Activated CD8-positive, alpha-beta T cell treated with anti-CD3 and anti-CD28 coated beads, Interleukin-2, amount 10 ng/mL, durations not matched to agents 7 days and 5 days (primary cell): ENCODE measurements around the gene GRID1. TPM values are rescaled to one million over a fixed set of nuclear protein-coding genes. Genes with fewer than 3 reads are reported as not detected.

ENCODE experiments used
- ATAC-seq: fragments of 150-1000 bp; cut with Tn5 transposase; one replicate; pipeline ENCODE4 v1.10.0; 2021; ENCODE audit warnings: moderate library complexity
- CTCF ChIA-PET: fragments of 350-600 bp; sonication (Branson Sonifier 250); formaldehyde crosslinking; loops from one replicate; lab custom pipeline; 2021; ENCODE audit warnings: antibody characterized with exemption; lab: Charles Lee
- POLR2A ChIA-PET: fragments of 350-600 bp; sonication (Branson Sonifier 250); formaldehyde crosslinking; loops from one replicate; lab custom pipeline; 2021; ENCODE audit warnings: antibody characterized with exemption; lab: Charles Lee
- DNase-seq: peaks from one replicate; pipeline ENCODE4 v3.0.0-alpha.2; 2020
- H3K27ac Mint-ChIP-seq: one replicate; pipeline ENCODE4 v1.8.0; 2021; ENCODE audit warnings: mild to moderate bottlenecking, mixed read lengths
- H3K27me3 Mint-ChIP-seq: one replicate; pipeline ENCODE4 v1.8.0; 2021; ENCODE audit warnings: low read depth, mixed read lengths
- H3K36me3 Mint-ChIP-seq: one replicate; pipeline ENCODE4 v1.8.0; 2021; ENCODE audit warnings: low read depth, mixed read lengths
- H3K4me1 Mint-ChIP-seq: one replicate; pipeline ENCODE4 v1.8.0; 2021; ENCODE audit warnings: low read depth, mixed read lengths
- H3K4me3 Mint-ChIP-seq: one replicate; pipeline ENCODE4 v1.8.0; 2021; ENCODE audit warnings: mild to moderate bottlenecking, mixed read lengths
- H3K9me3 Mint-ChIP-seq: one replicate; pipeline ENCODE4 v1.8.0; 2022; ENCODE audit warnings: mixed read lengths; ENCODE audit not compliant: insufficient read depth
- total RNA-seq, 2 experiments: library from RNA; stranded (reverse); gene quantifications; one replicate each; pipeline ENCODE4 v1.2.3, GENCODE V29; 2021

Gene GRID1
- total RNA-seq, 2 experiments from 2014 or later = not detected

- Mint-ChIP-seq H3K4me3 (no peak overlapping the region), H3K27me3 (no peaks in the 10 kb centered on the region), H3K4me1 (no peaks in the 10 kb centered on the region), H3K36me3 (no peaks in the 10 kb centered on the region), H3K27ac (no peak overlapping the region), H3K9me3 (no peaks in the 10 kb centered on the region)
- DNase-seq (no peak), ATAC-seq (no peak)
- POLR2A ChIA-PET = no interaction called here
- CTCF ChIA-PET = no interaction called here
Measured at GRCh38 chr10:86283466-86284287, 82.9 kb downstream of the GRID1 start.

- POLR2A ChIA-PET = no interaction called here
- CTCF ChIA-PET = no interaction called here
- no peak overlapping the region for H3K27ac Mint-ChIP-seq
Measured at GRCh38 chr10:86282664-86283465, 83.7 kb downstream of the GRID1 start.

GRCh38 chr10:86281396-86281795 is 85.2 kb downstream of the GRID1 start:
- Mint-ChIP-seq H3K36me3 (no peaks in the 10 kb centered on the region), H3K4me3 (no peak overlapping the region), H3K9me3 (no peaks in the 10 kb centered on the region), H3K4me1 (no peaks in the 10 kb centered on the region), H3K27me3 (no peaks in the 10 kb centered on the region), H3K27ac (no peak overlapping the region)
- ChIA-PET POLR2A (no interaction called here), CTCF (no interaction called here)
- DNase-seq (peak; percentile 5), ATAC-seq (no peak)

More at GRCh38 chr10:86282664-86283465, 83.7 kb downstream of the GRID1 start:
- Mint-ChIP-seq H3K4me3 (no peak overlapping the region), H3K9me3 (no peaks in the 10 kb centered on the region), H3K36me3 (no peaks in the 10 kb centered on the region), H3K4me1 (no peaks in the 10 kb centered on the region), H3K27me3 (no peaks in the 10 kb centered on the region)
- DNase-seq (no peak), ATAC-seq (no peak)

- Mint-ChIP-seq H3K27me3 (peaks cover 4% of the 10 kb centered on the region), H3K4me1 (no peaks in the 10 kb centered on the region)
- ATAC-seq = no peak
Measured at GRCh38 chr10:86269332-86269731, 97.3 kb downstream of the GRID1 start.

GRCh38 chr10:86267286-86268195 is 99.1 kb downstream of the GRID1 start:
- Mint-ChIP-seq H3K4me3 (no peak overlapping the region), H3K36me3 (no peaks in the 10 kb centered on the region), H3K4me1 (no peaks in the 10 kb centered on the region), H3K27me3 (peaks cover 14% of the 10 kb centered on the region), H3K27ac (peak overlapping the region; percentile 5), H3K9me3 (peaks cover 8% of the 10 kb centered on the region)
- ATAC-seq = no peak
- DNase-seq = peak; percentile 11
- ChIA-PET POLR2A (no interaction called here), CTCF (no interaction called here)

More at GRCh38 chr10:86269332-86269731, 97.3 kb downstream of the GRID1 start:
- no peak overlapping the region for H3K27ac Mint-ChIP-seq
- no peaks in the 10 kb centered on the region for H3K36me3 Mint-ChIP-seq
- CTCF ChIA-PET = no interaction called here
- peaks cover 8% of the 10 kb centered on the region for H3K9me3 Mint-ChIP-seq
- peak; percentile 8 for DNase-seq
- POLR2A ChIA-PET = no interaction called here
- no peak overlapping the region for H3K4me3 Mint-ChIP-seq

GRCh38 chr10:86266446-86267242 is 100.0 kb downstream of the GRID1 start:
- no peak for ATAC-seq
- Mint-ChIP-seq H3K27me3 (peaks cover 16% of the 10 kb centered on the region), H3K9me3 (peaks cover 5% of the 10 kb centered on the region), H3K4me3 (no peak overlapping the region), H3K36me3 (no peaks in the 10 kb centered on the region), H3K4me1 (no peaks in the 10 kb centered on the region), H3K27ac (no peak overlapping the region)
- peak; percentile 7 for DNase-seq
- POLR2A ChIA-PET = no interaction called here
- CTCF ChIA-PET = no interaction called here

GRCh38 chr10:86265895-86266259 is 100.7 kb downstream of the GRID1 start:
- Mint-ChIP-seq H3K4me3 (no peak overlapping the region), H3K27me3 (peaks cover 16% of the 10 kb centered on the region), H3K27ac (no peak overlapping the region), H3K4me1 (no peaks in the 10 kb centered on the region), H3K9me3 (no peaks in the 10 kb centered on the region), H3K36me3 (no peaks in the 10 kb centered on the region)
- ATAC-seq (no peak), DNase-seq (peak; percentile 5)
- CTCF ChIA-PET = no interaction called here
- POLR2A ChIA-PET = no interaction called here

GRCh38 chr10:86265236-86265894 is 101.2 kb downstream of the GRID1 start:
- Mint-ChIP-seq H3K9me3 (no peaks in the 10 kb centered on the region), H3K4me3 (no peak overlapping the region), H3K27ac (no peak overlapping the region), H3K36me3 (no peaks in the 10 kb centered on the region), H3K4me1 (no peaks in the 10 kb centered on the region), H3K27me3 (peaks cover 16% of the 10 kb centered on the region)
- peak; percentile 13 for DNase-seq
- POLR2A ChIA-PET = no interaction called here
- CTCF ChIA-PET = no interaction called here
- no peak for ATAC-seq

- ATAC-seq (no peak), DNase-seq (peak; percentile 14)
- H3K27me3 Mint-ChIP-seq = peaks cover 16% of the 10 kb centered on the region
- no peaks in the 10 kb centered on the region for H3K4me1 Mint-ChIP-seq
- no peak overlapping the region for H3K4me3 Mint-ChIP-seq
- POLR2A ChIA-PET = no interaction called here
- no peaks in the 10 kb centered on the region for H3K36me3 Mint-ChIP-seq
- no peaks in the 10 kb centered on the region for H3K9me3 Mint-ChIP-seq
- no peak overlapping the region for H3K27ac Mint-ChIP-seq
- CTCF ChIA-PET = no interaction called here
Measured at GRCh38 chr10:86264481-86265231, 101.9 kb downstream of the GRID1 start.

GRCh38 chr10:86263907-86264306 is 102.7 kb downstream of the GRID1 start:
- no peak overlapping the region for H3K4me3 Mint-ChIP-seq
- H3K27ac Mint-ChIP-seq = no peak overlapping the region
- no peaks in the 10 kb centered on the region for H3K36me3 Mint-ChIP-seq
- no peaks in the 10 kb centered on the region for H3K4me1 Mint-ChIP-seq
- ATAC-seq (no peak), DNase-seq (peak; percentile 1)
- no peaks in the 10 kb centered on the region for H3K9me3 Mint-ChIP-seq
- H3K27me3 Mint-ChIP-seq = peaks cover 16% of the 10 kb centered on the region
- ChIA-PET CTCF (no interaction called here), POLR2A (no interaction called here)
